Body of pancreas (tissue), 4 donors: ENCODE results near the gene PDE7B.

ENCODE experiments used
- CTCF ChIP-seq, 7 experiments: fragments of 450-650 bp in 4 of 7; fragments of 200-600 bp in 3 of 7; sonication (generic) in 3 of 7; IDR thresholded peaks; one replicate each; pipeline ENCODE4 v1.5.1; 2016 to 2019; ENCODE audit warnings: antibody characterized with exemption in 7 of 7
- POLR2A ChIP-seq, 3 donors: fragments of 450-650 bp; IDR thresholded peaks; one replicate each; pipeline ENCODE4 v1.6.1; 2016; ENCODE audit warnings: antibody characterized with exemption in 3 of 3, mild to moderate bottlenecking in 2 of 3

- TF ChIP-seq POLR2A (IDR thresholded peaks at IDR 0.05) (no peak), CTCF (IDR thresholded peaks at IDR 0.05) (no peak)
Observed at GRCh38 chr6:136232701-136233100, 381.2 kb downstream of the PDE7B start.
